ENCODE measurements around the gene NPIPA5.
"Not testable (repeated sequence)": the region's sequence is repeated elsewhere in the genome, so short reads cannot be mapped to it uniquely, and the experiment has no call there.

The NPIPA5 gene

DNA sequence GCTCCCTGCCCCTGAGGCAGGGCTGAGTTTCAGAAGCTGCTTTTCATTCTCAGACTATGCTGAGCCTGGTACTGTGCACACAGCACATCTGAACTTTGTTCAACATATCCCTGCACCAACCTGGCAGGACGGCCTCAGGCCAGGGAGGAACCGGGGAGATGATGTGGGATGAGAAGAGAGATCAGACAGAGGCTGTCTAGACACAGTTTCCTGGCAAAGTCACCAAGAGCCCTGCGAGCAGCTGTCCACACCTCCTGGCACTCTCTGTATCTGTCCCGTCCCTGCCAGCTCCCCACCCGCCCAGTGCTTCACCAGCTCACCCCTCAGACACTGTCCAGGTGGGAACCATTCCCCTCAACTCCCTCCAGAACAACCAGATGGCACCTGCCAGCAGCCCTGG is 39.1 kb downstream of the NPIPA5 start:
- H3K9ac ChIP-seq (ENCODE audit: low read depth, low read length, poor library complexity); H3K27ac ChIP-seq (replicated peaks; ENCODE audit: low read length); H4K8ac ChIP-seq (ENCODE audit: low read depth, low read length); H3K18ac ChIP-seq (ENCODE audit: low read length); H3K23ac ChIP-seq (ENCODE audit: low read depth, low read length, poor library complexity); H2BK15ac ChIP-seq (ENCODE audit: low read length); H3K4me2 ChIP-seq (ENCODE audit: insufficient read depth, low read length, poor library complexity, severe bottlenecking); H3K4me3 ChIP-seq (ENCODE audit: low read length in 2 of 2); H2BK120ac ChIP-seq (ENCODE audit: low read depth, low read length); H4K91ac ChIP-seq (ENCODE audit: low read depth, low read length, poor library complexity); H3K36me3 ChIP-seq (replicated peaks in 1 of 2; ENCODE audit: control insufficient read depth in 2 of 2, insufficient read depth in 2 of 2, low read length in 2 of 2); H3K79me1 ChIP-seq (ENCODE audit: low read depth, low read length); H2AK5ac ChIP-seq (ENCODE audit: low read depth, low read length); DNase-seq (ENCODE audit: low spot score); H3K4me1 ChIP-seq (ENCODE audit: control insufficient read depth in 2 of 2, insufficient read depth in 1 of 2, low read depth in 1 of 2, low read length in 2 of 2); H2AFZ ChIP-seq (ENCODE audit: low read length); H3K27me3 ChIP-seq (ENCODE audit: control insufficient read depth in 3 of 3, insufficient read depth in 3 of 3, low read depth in 1 of 3, low read length in 3 of 3); H2BK12ac ChIP-seq (ENCODE audit: low read length); H3K14ac ChIP-seq (ENCODE audit: low read length); H3K9me3 ChIP-seq (replicated peaks in 1 of 2; ENCODE audit: control insufficient read depth in 2 of 2, insufficient read depth in 1 of 2, low read depth in 1 of 2, low read length in 2 of 2); H3K4ac ChIP-seq (ENCODE audit: low read length); H2BK5ac ChIP-seq (ENCODE audit: low read length): not testable (repeated sequence)
- WGBS, 2 donors (ENCODE audit: extremely low coverage in 2 of 2, insufficient read length in 2 of 2, insufficient replicate concordance in 1 of 2), result no CpG with 5 or more reads among the region's 5 CpGs

- not testable (repeated sequence) for H2AFZ ChIP-seq (ENCODE audit: low read length); H3K9me3 ChIP-seq (replicated peaks in 1 of 2; ENCODE audit: control insufficient read depth in 2 of 2, insufficient read depth in 1 of 2, low read depth in 1 of 2, low read length in 2 of 2); H3K4me3 ChIP-seq (ENCODE audit: low read length in 2 of 2); H2BK120ac ChIP-seq (ENCODE audit: low read depth, low read length); H2AK5ac ChIP-seq (ENCODE audit: low read depth, low read length); H2BK12ac ChIP-seq (ENCODE audit: low read length); H2BK15ac ChIP-seq (ENCODE audit: low read length); H2BK5ac ChIP-seq (ENCODE audit: low read length); H3K36me3 ChIP-seq (replicated peaks in 1 of 2; ENCODE audit: control insufficient read depth in 2 of 2, insufficient read depth in 2 of 2, low read length in 2 of 2); H3K27ac ChIP-seq (replicated peaks; ENCODE audit: low read length); H3K18ac ChIP-seq (ENCODE audit: low read length); H3K14ac ChIP-seq (ENCODE audit: low read length); H3K23ac ChIP-seq (ENCODE audit: low read depth, low read length, poor library complexity); H3K4me1 ChIP-seq (ENCODE audit: control insufficient read depth in 2 of 2, insufficient read depth in 1 of 2, low read depth in 1 of 2, low read length in 2 of 2); H4K8ac ChIP-seq (ENCODE audit: low read depth, low read length); H3K27me3 ChIP-seq (ENCODE audit: control insufficient read depth in 3 of 3, insufficient read depth in 3 of 3, low read depth in 1 of 3, low read length in 3 of 3); H4K91ac ChIP-seq (ENCODE audit: low read depth, low read length, poor library complexity); DNase-seq (ENCODE audit: low spot score); H3K9ac ChIP-seq (ENCODE audit: low read depth, low read length, poor library complexity); H3K4me2 ChIP-seq (ENCODE audit: insufficient read depth, low read length, poor library complexity, severe bottlenecking); H3K4ac ChIP-seq (ENCODE audit: low read length); H3K79me1 ChIP-seq (ENCODE audit: low read depth, low read length)
- WGBS, 2 donors (ENCODE audit: extremely low coverage in 2 of 2, insufficient read length in 2 of 2, insufficient replicate concordance in 1 of 2), result no CpG with 5 or more reads among the region's 7 CpGs
These were observed 40.0 kb downstream of the NPIPA5 start for GRCh38 chr16:15337974-15338605.

GRCh38 chr16:15335609-15336008 is 42.5 kb downstream of the NPIPA5 start:
- H3K4ac ChIP-seq (ENCODE audit: low read length); H2BK120ac ChIP-seq (ENCODE audit: low read depth, low read length); H3K14ac ChIP-seq (ENCODE audit: low read length); H2BK15ac ChIP-seq (ENCODE audit: low read length); H3K27me3 ChIP-seq (ENCODE audit: control insufficient read depth in 3 of 3, insufficient read depth in 3 of 3, low read depth in 1 of 3, low read length in 3 of 3); H3K4me2 ChIP-seq (ENCODE audit: insufficient read depth, low read length, poor library complexity, severe bottlenecking); H2AFZ ChIP-seq (ENCODE audit: low read length); H3K9ac ChIP-seq (ENCODE audit: low read depth, low read length, poor library complexity); H2BK5ac ChIP-seq (ENCODE audit: low read length); H2AK5ac ChIP-seq (ENCODE audit: low read depth, low read length); H2BK12ac ChIP-seq (ENCODE audit: low read length); H3K4me3 ChIP-seq (ENCODE audit: low read length in 2 of 2); H4K91ac ChIP-seq (ENCODE audit: low read depth, low read length, poor library complexity); H3K18ac ChIP-seq (ENCODE audit: low read length); H3K79me1 ChIP-seq (ENCODE audit: low read depth, low read length); DNase-seq (ENCODE audit: low spot score); H3K36me3 ChIP-seq (replicated peaks in 1 of 2; ENCODE audit: control insufficient read depth in 2 of 2, insufficient read depth in 2 of 2, low read length in 2 of 2); H4K8ac ChIP-seq (ENCODE audit: low read depth, low read length); H3K23ac ChIP-seq (ENCODE audit: low read depth, low read length, poor library complexity); H3K4me1 ChIP-seq (ENCODE audit: control insufficient read depth in 2 of 2, insufficient read depth in 1 of 2, low read depth in 1 of 2, low read length in 2 of 2); H3K27ac ChIP-seq (replicated peaks; ENCODE audit: low read length); H3K9me3 ChIP-seq (replicated peaks in 1 of 2; ENCODE audit: control insufficient read depth in 2 of 2, insufficient read depth in 1 of 2, low read depth in 1 of 2, low read length in 2 of 2): not testable (repeated sequence)
- no CpG with 5 or more reads among the region's 2 CpGs for WGBS, 2 donors (ENCODE audit: extremely low coverage in 2 of 2, insufficient read length in 2 of 2, insufficient replicate concordance in 1 of 2)

DNA sequence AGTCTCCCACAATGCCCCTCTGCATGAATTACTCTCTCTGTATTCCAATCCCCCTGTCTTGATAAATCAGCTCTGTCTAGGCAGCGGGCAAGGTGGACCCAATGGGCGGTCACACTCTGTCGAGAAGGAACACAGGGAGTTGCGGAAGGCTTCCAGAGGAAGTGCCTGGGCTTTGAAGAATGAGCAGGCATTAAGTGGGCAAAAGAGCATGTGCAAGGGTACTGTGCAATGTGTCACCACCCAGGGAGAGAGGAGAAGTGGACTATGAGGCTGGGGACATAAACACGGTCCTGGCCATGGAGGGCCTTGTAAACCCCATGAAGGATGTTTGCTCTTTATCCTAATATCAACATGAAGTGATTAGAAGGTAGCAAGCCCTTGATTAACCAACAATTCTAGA is 44.1 kb downstream of the NPIPA5 start:
- H2BK120ac ChIP-seq (ENCODE audit: low read depth, low read length); H3K23ac ChIP-seq (ENCODE audit: low read depth, low read length, poor library complexity); H4K8ac ChIP-seq (ENCODE audit: low read depth, low read length); H2BK5ac ChIP-seq (ENCODE audit: low read length); H3K4me3 ChIP-seq (ENCODE audit: low read length in 2 of 2); H3K18ac ChIP-seq (ENCODE audit: low read length); H2BK15ac ChIP-seq (ENCODE audit: low read length); H3K9me3 ChIP-seq (replicated peaks in 1 of 2; ENCODE audit: control insufficient read depth in 2 of 2, insufficient read depth in 1 of 2, low read depth in 1 of 2, low read length in 2 of 2); DNase-seq (ENCODE audit: low spot score); H2AK5ac ChIP-seq (ENCODE audit: low read depth, low read length); H3K4me2 ChIP-seq (ENCODE audit: insufficient read depth, low read length, poor library complexity, severe bottlenecking); H4K91ac ChIP-seq (ENCODE audit: low read depth, low read length, poor library complexity); H2BK12ac ChIP-seq (ENCODE audit: low read length); H3K27me3 ChIP-seq (ENCODE audit: control insufficient read depth in 3 of 3, insufficient read depth in 3 of 3, low read depth in 1 of 3, low read length in 3 of 3); H3K4me1 ChIP-seq (ENCODE audit: control insufficient read depth in 2 of 2, insufficient read depth in 1 of 2, low read depth in 1 of 2, low read length in 2 of 2); H3K14ac ChIP-seq (ENCODE audit: low read length); H3K9ac ChIP-seq (ENCODE audit: low read depth, low read length, poor library complexity); H3K36me3 ChIP-seq (replicated peaks in 1 of 2; ENCODE audit: control insufficient read depth in 2 of 2, insufficient read depth in 2 of 2, low read length in 2 of 2); H2AFZ ChIP-seq (ENCODE audit: low read length); H3K79me1 ChIP-seq (ENCODE audit: low read depth, low read length); H3K4ac ChIP-seq (ENCODE audit: low read length); H3K27ac ChIP-seq (replicated peaks; ENCODE audit: low read length): not testable (repeated sequence)
- no CpG with 5 or more reads among the region's 5 CpGs for WGBS, 2 donors (ENCODE audit: extremely low coverage in 2 of 2, insufficient read length in 2 of 2, insufficient replicate concordance in 1 of 2)
